K562 (cell line): ENCODE data around the gene ATCAY. TPM values are rescaled to one million over a fixed set of nuclear protein-coding genes. Genes with fewer than 3 reads are reported as not detected.
A peak's percentile ranks its signal among the peaks of the same experiment; 100 is the strongest.

Experiments used
- FOXJ3 ChIP-seq: sonication (generic); formaldehyde crosslinking; IDR thresholded peaks from 2 replicates; pipeline ENCODE4 v1.4.0; 2020; ENCODE audit warnings: mild to moderate bottlenecking, missing genetic modification reagents
- FOXK1 ChIP-seq: sonication (generic); formaldehyde crosslinking; IDR thresholded peaks from 2 replicates; pipeline ENCODE4 v1.8.0; 2022; ENCODE audit warnings: missing genetic modification reagents, mild to moderate bottlenecking, borderline replicate concordance
- KLF16 ChIP-seq: IDR thresholded peaks from 2 replicates; pipeline ENCODE4 v1.6.1; 2016; ENCODE audit warnings: antibody characterized with exemption
- MAZ ChIP-seq, 2 experiments: fragments of 450-650 bp in 1 of 2; sonication (generic) in 1 of 2; formaldehyde crosslinking; IDR thresholded peaks in 1 of 2; conservative IDR thresholded peaks in 1 of 2; 2 replicates each; pipeline versions ENCODE4 v1.4.0 to v1.5.0; 2020; ENCODE audit warnings: mild to moderate bottlenecking in 1 of 2, missing genetic modification reagents in 1 of 2
- NCOR1 ChIP-seq: fragments of 450-650 bp; IDR thresholded peaks from 2 replicates; pipeline ENCODE4 v1.6.1; 2016; ENCODE audit warnings: mild to moderate bottlenecking, moderate library complexity
- RFX7 ChIP-seq: fragments of 250-450 bp; sonication (Bioruptor Pico); IDR thresholded peaks from 2 replicates; pipeline ENCODE4 v1.5.1; 2021; ENCODE audit warnings: mild to moderate bottlenecking
- THAP12 ChIP-seq: fragments of 250-450 bp; sonication (Bioruptor Pico); IDR thresholded peaks from 2 replicates; pipeline ENCODE4 v1.9.0; 2021; ENCODE audit warnings: mild to moderate bottlenecking, inconsistent platforms
- ZBTB7A ChIP-seq: IDR thresholded peaks from 2 replicates; pipeline ENCODE4 v1.6.1; 2011; ENCODE audit warnings: low read depth, mild to moderate bottlenecking, low read length, moderate library complexity, borderline replicate concordance; ENCODE audit not compliant: control insufficient read depth
- ZMIZ1 ChIP-seq, 2 experiments: fragments of 150-350 bp in 1 of 2; IDR thresholded peaks; 2 replicates each; pipeline ENCODE4 v1.6.1; 2012 to 2016; ENCODE audit warnings: low read depth in 2 of 2, low read length in 2 of 2, mild to moderate bottlenecking in 1 of 2, moderate library complexity in 1 of 2
- ZNF263 ChIP-seq: sonication (generic); formaldehyde crosslinking; IDR thresholded peaks from 2 replicates; pipeline ENCODE4 v1.8.0; 2022; ENCODE audit warnings: mild to moderate bottlenecking, missing genetic modification reagents, borderline replicate concordance
- ZNF436 ChIP-seq: fragments of 250-450, 450-650 bp; sonication (Bioruptor Pico); formaldehyde crosslinking; IDR thresholded peaks from 2 replicates; pipeline ENCODE4 v1.7.0; 2020; ENCODE audit warnings: mild to moderate bottlenecking
- polyA plus RNA-seq, 8 experiments: library from polyadenylated mRNA; depleted of rRNA in 4 of 8; stranded (reverse) in 5 of 8; unstranded in 3 of 8; fragments of >200 nt; fragmentation: Nextera tagmentation in 2 of 8; fragmentation: Illumina TruSeq in 1 of 8; extraction: Ambion mirVana in 2 of 8; extraction: Trizol in 1 of 8; gene quantifications; 2 replicates each; pipeline versions ENCODE4 v1.2.1 to v1.2.3, GENCODE V29; 2011 to 2014; ENCODE audit warnings: inconsistent platforms in 1 of 8, missing spikeins in 1 of 8
- total RNA-seq, 7 experiments: library from RNA; depleted of rRNA in 6 of 7; stranded (reverse); fragments of >200 nt in 6 of 7; fragmentation: Illumina TruSeq in 2 of 7; extraction: Trizol in 2 of 7; gene quantifications; 2 replicates each; pipeline versions ENCODE4 v1.2.1 to v1.2.3, GENCODE V29; 2011 to 2021; ENCODE audit warnings: low replicate concordance in 1 of 7

The ATCAY gene
- total and polyA plus RNA-seq, 9 of the 15 experiments (the other 6 are each of a cell fraction or from before 2014, with no cell fraction given), result not detected

- TF ChIP-seq THAP12 (no peak), FOXJ3 (CRISPR knock-in tag) (no peak), KLF16 (no peak), ZNF436 (CRISPR knock-in tag) (0 out of 2 replicates have a peak, but pooled peaks have one; percentile 10), ZBTB7A (no peak; the same call in 1 of the 2 replicates), MAZ (CRISPR knock-in tag; conservative IDR thresholded peaks at IDR 0.05 in 1 of 2, IDR thresholded peaks at IDR 0.05 in 1 of 2) (no peak), RFX7 (CRISPR knock-in tag) (no peak), ZMIZ1 (IDR thresholded peaks at IDR 0.05; ENCODE audit: low read depth in 2 of 2, low read length in 2 of 2) (no peak), ZNF263 (peak; percentile 56), FOXK1 (CRISPR knock-in tag) (no peak), NCOR1 (no peak)
Measured at GRCh38 chr19:3932931-3933810, 52.7 kb downstream of the ATCAY start, which contains the start of gene NMRK2 (continued).
